Amniotic epithelial cell (primary cell): ENCODE measurements around the gene ATP8B4.

Experiments used
- DNase-seq: peaks from one replicate; pipeline ENCODE4 v3.0.0-alpha.2; 2010; ENCODE audit warnings: low read depth

Gene ATP8B4

GRCh38 chr15:49855917-49856637 lies 263.0 kb downstream of the ATP8B4 start:
- peak; percentile 100 for DNase-seq

- DNase-seq: no peak
Measured at GRCh38 chr15:49852756-49853155, 266.3 kb downstream of the ATP8B4 start.

GRCh38 chr15:49848807-49849206 lies 270.2 kb downstream of the ATP8B4 start:
- DNase-seq: no peak

GRCh38 chr15:49848282-49848724 lies 270.7 kb downstream of the ATP8B4 start:
- peak; percentile 96 for DNase-seq

GRCh38 chr15:49847423-49848281 lies 271.4 kb downstream of the ATP8B4 start:
- no peak for DNase-seq

- DNase-seq: no peak
Measured at GRCh38 chr15:49844390-49844789, 274.6 kb downstream of the ATP8B4 start.

GRCh38 chr15:49843725-49844124 lies 275.3 kb downstream of the ATP8B4 start:
- no peak for DNase-seq

GRCh38 chr15:49842031-49842730 lies 276.9 kb downstream of the ATP8B4 start:
- no peak for DNase-seq

GRCh38 chr15:49832511-49832910 lies 286.5 kb downstream of the ATP8B4 start:
- DNase-seq: peak; percentile 31

GRCh38 chr15:49831206-49831965 lies 287.6 kb downstream of the ATP8B4 start:
- DNase-seq: peak; percentile 93

- DNase-seq: peak; percentile 54
Measured at GRCh38 chr15:49830391-49830790, 288.6 kb downstream of the ATP8B4 start.

- no peak for DNase-seq
Measured at GRCh38 chr15:49827311-49827710, 291.7 kb downstream of the ATP8B4 start.

GRCh38 chr15:49826640-49827234 lies 292.3 kb downstream of the ATP8B4 start:
- DNase-seq: no peak

GRCh38 chr15:49824775-49825099 lies 294.3 kb downstream of the ATP8B4 start:
- no peak for DNase-seq

- DNase-seq: no peak
Measured at GRCh38 chr15:49823987-49824774, 294.9 kb downstream of the ATP8B4 start.

- DNase-seq: peak; percentile 34
Measured at GRCh38 chr15:49817100-49817499, 301.9 kb downstream of the ATP8B4 start.

- DNase-seq: peak; percentile 98
Measured at GRCh38 chr15:49815950-49816349, 303.1 kb downstream of the ATP8B4 start.

GRCh38 chr15:49815526-49815925 lies 303.5 kb downstream of the ATP8B4 start:
- peak; percentile 33 for DNase-seq

GRCh38 chr15:49814709-49815108 lies 304.3 kb downstream of the ATP8B4 start:
- DNase-seq: peak; percentile 97

GRCh38 chr15:49813625-49814024 lies 305.4 kb downstream of the ATP8B4 start:
- DNase-seq: no peak

- no peak for DNase-seq
Measured at GRCh38 chr15:49810720-49811119, 308.3 kb downstream of the ATP8B4 start.
